Loucy (cell line): ENCODE measurements around the gene MAB21L3.

Experiments used
- EZH2phosphoT487 ChIP-seq: fragments of 200-600 bp; IDR thresholded peaks from 2 replicates; pipeline ENCODE4 v1.6.1; 2018; ENCODE audit warnings: antibody characterized with exemption, mild to moderate bottlenecking, moderate library complexity, borderline replicate concordance
- TF ChIP-seq, protein P1 (sequence below): fragments of 200-600 bp; sonication (generic); conservative IDR thresholded peaks from 2 replicates; pipeline ENCODE4 v1.5.1; 2014; ENCODE audit warnings: mild to moderate bottlenecking, antibody characterized with exemption, low read length

DNA sequence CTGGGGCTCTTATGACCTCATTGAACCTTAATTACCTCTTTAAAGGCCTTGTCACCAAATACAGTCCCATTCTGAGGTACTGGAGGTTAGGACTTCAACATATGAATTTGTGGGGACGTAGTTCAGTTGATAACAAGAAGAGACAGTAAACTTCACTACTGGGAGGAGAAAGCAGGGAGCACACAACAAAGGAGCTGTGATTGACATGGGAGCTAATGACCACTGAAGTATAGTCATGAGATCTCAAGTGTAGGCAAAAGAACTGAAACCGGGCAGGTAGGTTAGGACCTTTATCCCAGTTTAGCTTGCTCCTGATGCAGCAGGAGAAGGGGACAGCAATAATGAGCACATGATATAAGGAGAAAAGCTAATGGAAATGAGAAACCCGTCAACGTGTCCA lies 11.8 kb upstream of the MAB21L3 start:
- TF ChIP-seq, protein P1, sequence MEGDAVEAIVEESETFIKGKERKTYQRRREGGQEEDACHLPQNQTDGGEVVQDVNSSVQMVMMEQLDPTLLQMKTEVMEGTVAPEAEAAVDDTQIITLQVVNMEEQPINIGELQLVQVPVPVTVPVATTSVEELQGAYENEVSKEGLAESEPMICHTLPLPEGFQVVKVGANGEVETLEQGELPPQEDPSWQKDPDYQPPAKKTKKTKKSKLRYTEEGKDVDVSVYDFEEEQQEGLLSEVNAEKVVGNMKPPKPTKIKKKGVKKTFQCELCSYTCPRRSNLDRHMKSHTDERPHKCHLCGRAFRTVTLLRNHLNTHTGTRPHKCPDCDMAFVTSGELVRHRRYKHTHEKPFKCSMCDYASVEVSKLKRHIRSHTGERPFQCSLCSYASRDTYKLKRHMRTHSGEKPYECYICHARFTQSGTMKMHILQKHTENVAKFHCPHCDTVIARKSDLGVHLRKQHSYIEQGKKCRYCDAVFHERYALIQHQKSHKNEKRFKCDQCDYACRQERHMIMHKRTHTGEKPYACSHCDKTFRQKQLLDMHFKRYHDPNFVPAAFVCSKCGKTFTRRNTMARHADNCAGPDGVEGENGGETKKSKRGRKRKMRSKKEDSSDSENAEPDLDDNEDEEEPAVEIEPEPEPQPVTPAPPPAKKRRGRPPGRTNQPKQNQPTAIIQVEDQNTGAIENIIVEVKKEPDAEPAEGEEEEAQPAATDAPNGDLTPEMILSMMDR: no peak
- no peak for TF ChIP-seq EZH2phosphoT487
